Common myeloid progenitor, CD34-positive (primary cell): Measurements from ENCODE around the gene ADRM1.

ENCODE experiments used
- CTCF ChIA-PET: fragments of 350-600 bp; sonication (Branson Sonifier 250); formaldehyde crosslinking; loops from one replicate; lab custom pipeline; 2021; ENCODE audit warnings: antibody characterized with exemption; lab: Charles Lee
- POLR2A ChIA-PET: fragments of 350-600 bp; sonication (Branson Sonifier 250); formaldehyde crosslinking; loops from one replicate; lab custom pipeline; 2021; ENCODE audit warnings: antibody characterized with exemption; lab: Charles Lee
- DNase-seq, 3 donors: peaks; one replicate each; pipeline versions ENCODE4 v3.0.0 to v3.0.0-alpha.2; 2013
- H3K27ac ChIP-seq, 2 experiments: 1 replicate in 1 of 2; 2 replicates in 1 of 2; pipeline ENCODE4 v1.7.0; 2013; ENCODE audit warnings: inconsistent platforms in 2 of 2, low read length in 2 of 2, mild to moderate bottlenecking in 2 of 2, low read depth in 1 of 2, moderate library complexity in 1 of 2; ENCODE audit not compliant: severe bottlenecking in 2 of 2, insufficient read depth in 1 of 2, poor library complexity in 1 of 2
- H3K27me3 ChIP-seq, 5 experiments: replicated peaks in 2 of 5; 1 replicate in 3 of 5; 2 replicates in 2 of 5; pipeline versions ENCODE4 v1.6.1 to v1.7.0; 2013; ENCODE audit warnings: low read length in 4 of 5, mild to moderate bottlenecking in 2 of 5, moderate library complexity in 2 of 5, inconsistent platforms in 1 of 5; ENCODE audit not compliant: insufficient read depth in 5 of 5, control insufficient read depth in 4 of 5
- H3K36me3 ChIP-seq, 4 experiments: 1 replicate in 2 of 4; 2 replicates in 2 of 4; pipeline versions ENCODE4 v1.6.1 to v1.7.0; 2013; ENCODE audit warnings: low read length in 3 of 4, control low read depth in 1 of 4, mild to moderate bottlenecking in 1 of 4; ENCODE audit not compliant: control insufficient read depth in 4 of 4, insufficient read depth in 4 of 4
- H3K4me1 ChIP-seq, 4 experiments: 1 replicate in 3 of 4; 2 replicates in 1 of 4; pipeline versions ENCODE4 v1.6.1 to v1.7.1; 2013; ENCODE audit warnings: low read length in 3 of 4, mild to moderate bottlenecking in 3 of 4, control low read depth in 1 of 4, inconsistent platforms in 1 of 4, moderate library complexity in 1 of 4; ENCODE audit not compliant: control insufficient read depth in 4 of 4, insufficient read depth in 4 of 4; ENCODE audit errors: control extremely low read depth in 1 of 4
- H3K4me3 ChIP-seq, 7 experiments: 1 replicate in 4 of 7; 2 replicates in 3 of 7; pipeline versions ENCODE4 v1.5.1 to v1.7.0; 2013; ENCODE audit warnings: mild to moderate bottlenecking in 7 of 7, low read length in 6 of 7, moderate library complexity in 6 of 7, inconsistent platforms in 2 of 7, low read depth in 2 of 7, control low read depth in 1 of 7; ENCODE audit not compliant: insufficient read depth in 4 of 7, control insufficient read depth in 1 of 7; ENCODE audit errors: extremely low read depth in 1 of 7
- H3K9me3 ChIP-seq, 5 experiments: 1 replicate in 4 of 5; 2 replicates in 1 of 5; pipeline versions ENCODE4 v1.6.1 to v1.7.1; 2013; ENCODE audit warnings: low read length in 4 of 5, mild to moderate bottlenecking in 2 of 5, inconsistent platforms in 1 of 5, low read depth in 1 of 5, moderate library complexity in 1 of 5; ENCODE audit not compliant: control insufficient read depth in 4 of 5, insufficient read depth in 2 of 5; ENCODE audit errors: control extremely low read depth in 1 of 5
- WGBS: methylation state at CpG from one replicate; pipeline ENCODE4 v1.1.5; 2013; ENCODE audit not compliant: insufficient coverage; 5-methylcytosine and 5-hydroxymethylcytosine counted together

Gene ADRM1

DNA sequence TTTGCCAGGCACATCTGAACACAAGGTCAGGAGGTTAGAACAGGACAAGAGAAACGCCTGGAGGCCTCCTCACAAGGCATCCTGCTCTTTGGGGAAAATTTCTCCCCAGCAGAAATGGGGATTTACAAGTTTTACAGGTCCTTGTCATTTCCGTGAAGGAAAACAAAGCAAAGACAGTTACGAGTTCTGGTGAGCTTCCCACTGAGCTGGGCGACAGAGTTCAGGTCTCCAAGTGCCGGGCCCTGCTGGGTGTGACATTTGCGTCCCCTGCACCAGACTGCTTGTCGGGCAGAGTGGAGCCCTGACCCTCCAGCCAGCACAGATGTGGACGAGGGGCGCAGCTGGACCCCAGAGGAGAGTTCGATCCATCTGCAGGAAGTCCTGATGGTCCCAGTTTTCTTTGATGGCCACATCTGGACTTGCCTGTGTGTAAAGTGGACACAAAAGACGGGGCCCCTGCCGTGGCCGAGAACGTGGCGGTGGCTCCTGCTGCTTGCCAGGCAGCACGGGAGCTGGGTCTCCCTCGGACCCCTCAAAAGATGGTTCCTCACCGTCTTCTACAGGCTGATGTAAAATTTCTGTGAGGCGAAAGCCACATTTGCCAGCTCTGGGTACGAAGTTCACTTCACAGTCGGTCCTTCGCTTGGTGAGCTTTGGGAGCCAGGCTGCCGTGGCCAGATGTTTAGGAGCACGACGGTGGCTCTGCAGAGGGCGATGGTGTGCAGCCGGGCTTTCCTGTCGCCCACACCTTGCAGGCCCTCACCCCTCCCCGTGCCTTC lies 5.2 kb upstream of the ADRM1 start:
- WGBS, result 95% methylated on average over 29 of the region's 29 CpGs
- no peaks in the 10 kb centered on the region for H3K9me3 ChIP-seq
- no peak overlapping the region for H3K4me3 ChIP-seq
- DNase-seq, result no peak
- H3K27me3 ChIP-seq, result no peaks in the 10 kb centered on the region
- H3K27ac ChIP-seq, result no peak overlapping the region
- ChIA-PET CTCF (interaction anchor here (1.6 to 1.9 kb wide), 2 partner anchors 9 to 85 kb away, joined by 6 read pairs; no protein-coding TSS in a partner anchor), POLR2A (no interaction called here)
- peaks cover 0 to 38% (median 16%) of the 10 kb centered on the region in 4 experiments for H3K36me3 ChIP-seq
- peaks cover 0 to 5% (median 3%) of the 10 kb centered on the region in 4 experiments for H3K4me1 ChIP-seq

DNA sequence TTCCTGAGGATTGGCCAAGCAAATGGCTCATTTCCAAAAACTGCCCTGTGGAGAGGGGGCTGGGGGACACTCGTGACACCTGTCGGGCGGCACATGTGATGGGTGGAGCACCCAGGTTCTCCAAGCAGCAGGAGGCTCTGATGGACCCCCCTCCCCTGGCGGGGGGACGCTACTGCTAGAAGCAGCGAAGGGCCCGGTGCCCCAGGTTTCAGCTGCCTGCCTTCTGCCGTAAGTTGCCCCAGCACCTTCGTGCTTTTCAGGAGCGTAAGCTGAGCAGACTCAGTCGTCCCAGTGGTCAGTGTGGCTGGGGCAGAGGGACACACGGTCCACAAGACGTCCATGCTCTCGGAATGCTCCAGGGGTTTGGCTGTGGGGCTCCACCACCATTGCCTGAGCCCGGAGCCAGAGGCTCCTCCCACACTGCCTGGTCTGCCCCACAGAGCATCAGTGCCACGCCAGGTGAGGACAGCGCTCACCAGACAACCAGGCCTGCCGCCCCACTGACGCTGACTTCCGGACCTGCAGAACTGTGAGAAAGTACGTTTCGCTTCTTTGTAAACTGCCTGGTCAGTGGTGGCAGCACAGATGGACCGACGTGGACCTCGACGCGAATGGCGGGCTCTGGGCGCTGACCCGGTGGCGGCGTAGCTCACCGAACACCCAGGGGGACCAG lies 4.1 kb upstream of the ADRM1 start:
- ChIA-PET POLR2A (interaction anchor here (0.7 kb wide), 1 partner anchor 46 kb away, joined by 5 read pairs; no protein-coding TSS in a partner anchor), CTCF (interaction anchor here (1.9 to 2.8 kb wide), 2 partner anchors 84 kb away, joined by 6 to 24 read pairs; no protein-coding TSS in a partner anchor)
- H3K27me3 ChIP-seq, result no peaks in the 10 kb centered on the region
- no peak overlapping the region for H3K27ac ChIP-seq
- DNase-seq, result no peak
- no peaks in the 10 kb centered on the region for H3K9me3 ChIP-seq
- peaks cover 0 to 9% (median 5%) of the 10 kb centered on the region in 4 experiments for H3K4me1 ChIP-seq
- peaks cover 0 to 34% (median 16%) of the 10 kb centered on the region in 4 experiments for H3K36me3 ChIP-seq
- WGBS, result 95% methylated on average over 26 of the region's 33 CpGs
- no peak overlapping the region for H3K4me3 ChIP-seq

DNA sequence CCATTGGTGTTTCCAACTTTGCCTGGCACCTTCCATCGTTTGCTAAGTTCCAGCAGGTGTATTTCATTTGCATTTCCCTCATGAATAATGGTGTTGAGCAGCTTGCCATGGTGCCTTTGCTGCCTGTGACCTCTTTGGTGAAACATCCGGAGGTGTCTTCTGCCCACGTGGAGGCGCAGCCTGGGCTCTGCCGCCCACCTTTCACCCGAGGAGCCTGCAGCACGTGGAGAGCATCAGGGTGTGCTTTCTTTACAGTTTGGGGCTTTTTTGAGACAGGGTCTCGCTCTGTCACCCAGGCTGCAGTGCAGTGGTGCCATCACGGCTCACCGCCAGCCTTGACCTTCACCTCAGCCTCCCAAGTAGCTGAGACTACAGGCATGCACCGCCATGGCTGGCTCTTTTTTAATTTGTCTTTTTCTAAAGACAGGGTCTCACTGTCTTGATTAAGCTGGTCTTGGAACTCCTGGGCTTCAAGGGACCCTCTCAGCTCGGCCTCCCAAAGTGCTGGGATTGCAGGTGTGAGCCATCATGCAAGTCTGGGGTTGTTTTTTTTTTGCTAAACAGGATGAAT lies 3.0 kb upstream of the ADRM1 start:
- POLR2A ChIA-PET, result interaction anchor here (0.7 kb wide), 1 partner anchor 45 kb away, joined by 5 read pairs; no protein-coding TSS in a partner anchor
- Histone ChIP-seq H3K27me3 (no peaks in the 10 kb centered on the region), H3K4me3 (no peak overlapping the region), H3K4me1 (peaks cover 5 to 19% (median 16%) of the 10 kb centered on the region in 4 experiments), H3K36me3 (peaks cover 0 to 29% (median 16%) of the 10 kb centered on the region in 4 experiments), H3K9me3 (no peaks in the 10 kb centered on the region), H3K27ac (no peak overlapping the region)
- 96% methylated on average over 11 of the region's 12 CpGs for WGBS
- CTCF ChIA-PET, result interaction anchor here (2.8 kb wide), 1 partner anchor 83 kb away, joined by 24 read pairs; no protein-coding TSS in a partner anchor
- DNase-seq, result no peak

DNA sequence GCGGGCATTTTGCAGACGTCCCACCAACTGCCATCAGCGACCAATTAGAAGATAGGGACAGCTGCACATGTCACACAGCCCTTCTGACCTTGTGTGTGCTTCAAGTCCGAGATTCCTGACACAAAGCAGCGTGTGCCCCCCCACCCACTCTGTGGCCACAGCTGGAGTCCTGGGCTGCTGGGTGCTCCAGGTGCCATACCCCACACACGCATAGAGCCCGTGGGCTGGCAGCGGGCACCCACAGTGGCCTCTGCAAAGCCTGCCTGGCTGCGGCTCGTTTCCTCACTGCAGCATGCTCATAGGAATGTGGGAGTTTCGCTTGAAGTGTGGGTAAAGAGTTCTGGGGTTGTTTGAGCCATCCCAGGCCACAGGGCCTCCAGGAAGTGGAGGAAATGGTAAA lies 2.5 kb upstream of the ADRM1 start:
- POLR2A ChIA-PET, result no interaction called here

DNA sequence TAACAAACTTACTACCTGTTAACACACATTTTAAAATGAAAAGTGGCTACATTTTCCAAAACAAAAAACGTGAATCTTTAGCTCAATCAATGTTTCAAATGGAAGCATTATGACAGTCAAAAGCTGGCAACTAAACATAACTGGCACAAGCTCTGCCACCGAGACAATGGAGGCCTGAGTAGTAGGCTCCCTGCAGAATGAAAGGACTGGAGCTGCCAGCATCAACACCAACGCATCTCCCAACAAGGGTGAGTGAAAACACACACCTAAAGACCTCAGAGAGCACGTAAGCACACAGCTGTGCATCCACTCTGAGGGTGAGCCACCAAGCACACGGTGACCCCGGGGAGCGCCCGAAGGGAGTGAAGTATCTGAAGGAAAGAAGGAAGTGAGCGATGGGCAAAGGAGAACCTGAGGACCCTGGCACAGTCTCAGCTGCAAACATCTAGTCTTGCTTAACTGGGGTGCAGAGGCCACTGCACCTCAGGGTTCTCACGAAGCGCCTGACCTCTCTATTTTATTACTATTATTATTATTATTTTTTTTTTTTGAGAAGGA lies 1.6 kb upstream of the ADRM1 start:
- H3K4me3 ChIP-seq, result peak overlapping the region in 1 of 7 experiments; percentile 89
- DNase-seq, result no peak
- peaks cover 5 to 25% (median 22%) of the 10 kb centered on the region in 4 experiments for H3K4me1 ChIP-seq
- 98% methylated on average over 8 of the region's 11 CpGs for WGBS
- peaks cover 0 to 31% (median 25%) of the 10 kb centered on the region in 4 experiments for H3K36me3 ChIP-seq
- ChIA-PET POLR2A (no interaction called here), CTCF (interaction anchor here (0.6 to 2.8 kb wide), 11 partner anchors 9 to 316 kb away, joined by 3 to 24 read pairs (median 3); no protein-coding TSS in a partner anchor)
- H3K27me3 ChIP-seq, result no peaks in the 10 kb centered on the region
- no peak overlapping the region for H3K27ac ChIP-seq
- no peaks in the 10 kb centered on the region for H3K9me3 ChIP-seq

More for the DNA sequence above, 2.5 kb upstream of the ADRM1 start:
- H3K9me3 ChIP-seq, result no peaks in the 10 kb centered on the region
- H3K36me3 ChIP-seq, result peaks cover 0 to 31% (median 19%) of the 10 kb centered on the region in 4 experiments
- no peaks in the 10 kb centered on the region for H3K27me3 ChIP-seq
- peaks cover 5 to 25% (median 21%) of the 10 kb centered on the region in 4 experiments for H3K4me1 ChIP-seq
- WGBS, result 97% methylated on average over 11 of the region's 11 CpGs
- no peak overlapping the region for H3K4me3 ChIP-seq
- no peak for DNase-seq
- CTCF ChIA-PET, result interaction anchor here (0.6 to 2.8 kb wide), 5 partner anchors 16 to 317 kb away, joined by 3 to 24 read pairs (median 4); no protein-coding TSS in a partner anchor
- H3K27ac ChIP-seq, result no peak overlapping the region

DNA sequence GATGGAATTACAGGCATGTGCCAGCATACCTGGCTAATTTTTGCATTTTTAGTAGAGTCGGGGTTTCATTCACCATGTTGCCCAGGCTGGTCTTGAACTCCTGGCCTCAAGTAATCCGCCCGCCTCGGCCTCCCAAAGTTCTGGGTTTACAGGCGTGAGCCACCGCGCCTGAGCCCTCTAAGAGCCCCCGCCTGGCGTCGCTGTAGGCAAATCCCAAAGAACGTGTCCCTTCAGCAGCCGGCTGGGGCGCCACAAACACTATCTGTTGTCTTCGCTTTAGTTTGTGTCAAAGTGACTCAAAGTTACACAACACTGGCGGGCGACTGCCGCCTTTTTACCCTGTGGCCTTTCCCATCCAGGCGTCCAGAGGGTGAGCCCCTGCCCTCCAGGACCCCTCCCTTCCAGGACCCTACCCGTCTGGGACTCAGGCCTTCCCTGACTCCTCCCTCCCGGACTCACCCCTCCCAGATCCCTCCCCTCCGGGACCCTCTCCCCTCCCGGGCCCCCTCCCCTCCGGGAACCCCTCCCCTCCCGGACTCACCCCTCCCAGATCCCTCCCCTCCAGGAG lies 940 bp upstream of the ADRM1 start:
- DNase-seq, result peak; percentile 94 to 98 (median 97)
- WGBS, result 5% methylated on average over 14 of the region's 24 CpGs
- peak overlapping the region; percentile 25 to 86 for H3K27ac ChIP-seq
- peak overlapping the region; percentile 60 to 90 (median 76) for H3K4me3 ChIP-seq
- ChIA-PET CTCF (interaction anchor here (0.8 to 2.8 kb wide), 7 partner anchors 14 to 85 kb away, joined by 3 to 24 read pairs (median 5); partner anchors contain the start of gene RPS21), POLR2A (no interaction called here)
- no peaks in the 10 kb centered on the region for H3K27me3 ChIP-seq
- H3K4me1 ChIP-seq, result peaks cover 5 to 25% (median 22%) of the 10 kb centered on the region in 4 experiments
- peaks cover 0 to 33% (median 30%) of the 10 kb centered on the region in 4 experiments for H3K36me3 ChIP-seq
- H3K9me3 ChIP-seq, result no peaks in the 10 kb centered on the region
